Chondrocyte (in vitro differentiated cells): ENCODE measurements around the gene GNG7. TPM values are rescaled to one million over a fixed set of nuclear protein-coding genes. Genes with fewer than 3 reads are reported as not detected.
"Not testable (repeated sequence)": the region's sequence is repeated elsewhere in the genome, so short reads cannot be mapped to it uniquely, and the experiment has no call there.

Experiments used
- DNase-seq: peaks from one replicate; pipeline ENCODE4 v3.0.0; 2021; ENCODE audit warnings: mixed read lengths, low spot score
- H3K27ac Mint-ChIP-seq: one replicate; pipeline ENCODE4 v1.8.0; 2021; ENCODE audit warnings: mild to moderate bottlenecking, moderate library complexity, mixed read lengths; ENCODE audit not compliant: unreplicated experiment
- H3K27me3 Mint-ChIP-seq: 2 replicates; pipeline ENCODE4 v1.8.0; 2021; ENCODE audit warnings: low read depth, mixed read lengths
- H3K36me3 Mint-ChIP-seq: 2 replicates; pipeline ENCODE4 v1.8.0; 2021; ENCODE audit warnings: low read depth, mixed read lengths
- H3K4me1 Mint-ChIP-seq: 2 replicates; pipeline ENCODE4 v1.8.0; 2021; ENCODE audit warnings: low read depth, mild to moderate bottlenecking, mixed read lengths
- H3K4me3 Mint-ChIP-seq: one replicate; pipeline ENCODE4 v1.8.0; 2021; ENCODE audit warnings: mild to moderate bottlenecking, moderate library complexity, mixed read lengths; ENCODE audit not compliant: unreplicated experiment
- H3K9me3 Mint-ChIP-seq: 2 replicates; pipeline ENCODE4 v1.8.0; 2021; ENCODE audit warnings: low read depth, mixed read lengths
- total RNA-seq: library from RNA; stranded (reverse); gene quantifications from 3 replicates; pipeline ENCODE4 v1.2.1, GENCODE V29; 2021
- TF ChIP-seq, protein P1 (sequence below): fragments of 200-600 bp; sonication (generic); IDR thresholded peaks from 2 replicates; pipeline ENCODE4 v1.5.0; 2021; ENCODE audit warnings: antibody characterized with exemption, mild to moderate bottlenecking, moderate library complexity

GNG7 gene
- total RNA-seq, 1 donor from 2014 or later, result 1.9 TPM

DNA sequence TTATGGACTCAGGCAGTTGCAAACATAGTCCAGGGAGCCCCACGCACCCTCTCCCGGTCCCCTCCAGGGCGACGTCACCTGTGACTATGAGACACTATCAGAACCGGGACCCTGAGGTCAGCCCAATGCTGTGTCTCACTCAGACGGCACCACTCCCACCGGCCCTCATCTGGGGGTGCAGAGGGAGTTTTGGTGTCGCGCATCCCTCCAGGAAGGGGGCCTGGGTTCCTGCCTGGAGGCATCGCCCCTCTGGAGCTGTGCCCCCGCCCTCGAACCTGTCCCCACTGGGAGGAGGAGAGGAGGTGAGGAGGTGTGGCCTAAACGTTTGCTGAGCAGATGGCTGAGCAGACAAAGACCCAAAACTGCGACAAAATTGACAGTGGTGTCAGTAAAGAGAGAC is 175.3 kb downstream of the GNG7 start:
- no peak overlapping the region for H3K4me3 Mint-ChIP-seq
- H3K27ac Mint-ChIP-seq, result no peak overlapping the region
- no peaks in the 10 kb centered on the region for H3K36me3 Mint-ChIP-seq
- TF ChIP-seq, protein P1, sequence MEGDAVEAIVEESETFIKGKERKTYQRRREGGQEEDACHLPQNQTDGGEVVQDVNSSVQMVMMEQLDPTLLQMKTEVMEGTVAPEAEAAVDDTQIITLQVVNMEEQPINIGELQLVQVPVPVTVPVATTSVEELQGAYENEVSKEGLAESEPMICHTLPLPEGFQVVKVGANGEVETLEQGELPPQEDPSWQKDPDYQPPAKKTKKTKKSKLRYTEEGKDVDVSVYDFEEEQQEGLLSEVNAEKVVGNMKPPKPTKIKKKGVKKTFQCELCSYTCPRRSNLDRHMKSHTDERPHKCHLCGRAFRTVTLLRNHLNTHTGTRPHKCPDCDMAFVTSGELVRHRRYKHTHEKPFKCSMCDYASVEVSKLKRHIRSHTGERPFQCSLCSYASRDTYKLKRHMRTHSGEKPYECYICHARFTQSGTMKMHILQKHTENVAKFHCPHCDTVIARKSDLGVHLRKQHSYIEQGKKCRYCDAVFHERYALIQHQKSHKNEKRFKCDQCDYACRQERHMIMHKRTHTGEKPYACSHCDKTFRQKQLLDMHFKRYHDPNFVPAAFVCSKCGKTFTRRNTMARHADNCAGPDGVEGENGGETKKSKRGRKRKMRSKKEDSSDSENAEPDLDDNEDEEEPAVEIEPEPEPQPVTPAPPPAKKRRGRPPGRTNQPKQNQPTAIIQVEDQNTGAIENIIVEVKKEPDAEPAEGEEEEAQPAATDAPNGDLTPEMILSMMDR, result no peak
- H3K4me1 Mint-ChIP-seq, result peaks cover 52% of the 10 kb centered on the region
- DNase-seq, result no peak
- H3K9me3 Mint-ChIP-seq, result peaks cover 2% of the 10 kb centered on the region
- H3K27me3 Mint-ChIP-seq, result no peaks in the 10 kb centered on the region

DNA sequence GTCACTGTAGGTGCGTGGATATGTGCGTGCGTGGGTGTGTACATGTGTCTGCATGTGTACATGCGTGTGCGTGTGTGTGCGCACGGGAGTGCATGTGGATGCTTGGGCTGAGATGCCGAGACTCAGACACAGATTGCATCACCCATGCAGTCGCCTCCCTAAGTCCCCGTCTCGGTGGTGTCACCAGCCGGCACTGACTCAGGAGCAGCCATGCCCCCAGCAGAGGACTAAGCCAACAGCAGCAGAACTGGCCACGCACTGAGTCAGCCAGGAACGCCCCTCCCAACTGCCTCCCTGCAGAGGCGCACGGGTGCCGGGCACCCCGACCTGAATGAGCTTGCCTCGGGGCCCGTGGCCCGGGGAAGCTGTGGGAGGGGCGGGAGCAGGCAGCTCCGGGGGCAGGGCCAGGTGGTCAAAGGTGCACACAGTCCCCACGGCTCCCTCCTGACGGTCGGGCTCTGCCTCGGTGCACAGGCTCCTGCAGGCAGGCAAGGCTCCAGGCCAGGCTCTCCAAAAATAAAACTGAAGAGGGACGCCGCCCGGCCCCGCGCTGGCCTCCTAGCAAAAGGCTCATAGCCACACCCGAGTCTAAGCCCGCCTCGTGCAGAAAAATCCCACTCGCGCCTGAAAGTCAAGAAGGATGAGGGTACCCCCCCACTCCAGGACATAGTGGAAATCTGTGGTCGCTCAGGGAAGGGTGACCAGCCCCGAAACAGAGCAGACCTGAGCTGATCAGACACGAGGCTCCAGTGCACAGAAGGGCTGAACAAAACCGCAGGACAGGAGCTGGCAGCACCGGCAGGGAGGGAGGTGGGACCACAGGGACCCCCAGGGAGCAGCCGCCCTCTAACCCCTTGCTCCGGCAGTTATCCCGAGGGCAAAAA is 177.4 kb downstream of the GNG7 start:
- TF ChIP-seq, protein P1, result no peak
- no peaks in the 10 kb centered on the region for H3K36me3 Mint-ChIP-seq
- H3K4me1 Mint-ChIP-seq, result peaks cover 56% of the 10 kb centered on the region
- peak overlapping the region; percentile 59 for H3K4me3 Mint-ChIP-seq
- H3K9me3 Mint-ChIP-seq, result no peaks in the 10 kb centered on the region
- no peaks in the 10 kb centered on the region for H3K27me3 Mint-ChIP-seq
- peak overlapping the region; percentile 99 for H3K27ac Mint-ChIP-seq
- no peak for DNase-seq

DNA sequence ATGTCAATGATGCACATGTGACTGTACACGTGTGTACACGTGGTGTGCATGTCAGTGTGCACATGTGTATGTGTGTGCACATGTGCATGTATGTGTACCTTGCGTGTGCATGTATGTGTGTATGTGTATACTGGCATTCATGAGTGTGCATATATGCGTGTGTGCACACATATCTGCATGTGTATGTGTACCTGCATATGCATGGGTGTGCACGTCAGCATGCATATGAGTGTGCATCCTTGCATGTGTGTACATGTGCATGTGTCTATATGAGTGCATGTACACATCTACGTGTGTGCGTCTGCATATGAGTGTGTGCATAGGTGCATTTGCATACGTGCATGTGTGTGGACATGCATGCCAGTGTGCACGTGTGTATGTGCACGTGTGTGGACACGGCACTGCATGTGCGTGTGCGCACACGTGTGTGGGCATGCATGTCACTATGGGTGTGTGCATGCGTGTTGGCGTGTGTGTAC is 178.1 kb downstream of the GNG7 start:
- DNase-seq, result no peak
- Mint-ChIP-seq H3K36me3 (no peaks in the 10 kb centered on the region), H3K4me1 (peaks cover 50% of the 10 kb centered on the region), H3K4me3 (peak overlapping the region; percentile 59), H3K9me3 (no peaks in the 10 kb centered on the region), H3K27me3 (no peaks in the 10 kb centered on the region), H3K27ac (peak overlapping the region; percentile 99)
- TF ChIP-seq, protein P1, result no peak

DNA sequence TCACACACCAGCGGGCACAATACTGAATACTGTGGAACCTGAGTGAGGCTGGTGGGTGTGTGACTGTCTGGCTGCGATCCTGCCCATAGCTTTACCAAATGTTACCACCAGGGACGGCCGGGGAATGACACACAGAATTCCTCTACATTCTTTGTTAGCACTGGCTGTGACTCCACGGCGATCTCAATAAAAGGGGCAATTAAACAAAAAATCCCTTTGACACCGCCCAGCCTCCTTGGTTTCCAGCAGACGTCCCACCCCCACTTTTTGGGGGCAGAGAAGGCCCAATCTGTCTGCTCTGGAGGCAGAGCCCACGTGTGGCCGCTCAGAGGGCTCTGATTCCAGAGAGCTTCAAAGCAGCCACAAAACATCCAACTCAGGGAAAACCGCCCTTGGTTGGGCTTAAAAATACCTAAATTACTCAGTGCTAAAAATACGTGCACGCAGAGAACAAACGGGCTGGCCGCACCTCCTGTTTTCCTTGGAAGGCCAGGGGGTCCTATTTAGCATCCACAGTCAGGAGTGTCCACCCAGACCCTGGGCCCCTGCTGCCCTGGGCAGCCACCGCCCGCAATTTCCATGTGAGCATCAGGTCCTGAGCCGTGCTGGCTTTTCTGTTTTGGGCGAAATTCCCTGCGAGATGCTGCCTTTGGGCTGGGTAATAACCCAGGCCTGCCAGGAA is 178.7 kb downstream of the GNG7 start:
- Mint-ChIP-seq H3K9me3 (no peaks in the 10 kb centered on the region), H3K36me3 (no peaks in the 10 kb centered on the region), H3K27ac (peak overlapping the region; percentile 99), H3K4me3 (peak overlapping the region; percentile 49), H3K27me3 (no peaks in the 10 kb centered on the region), H3K4me1 (peaks cover 50% of the 10 kb centered on the region)
- no peak for DNase-seq
- TF ChIP-seq, protein P1, result peak; percentile 77

DNA sequence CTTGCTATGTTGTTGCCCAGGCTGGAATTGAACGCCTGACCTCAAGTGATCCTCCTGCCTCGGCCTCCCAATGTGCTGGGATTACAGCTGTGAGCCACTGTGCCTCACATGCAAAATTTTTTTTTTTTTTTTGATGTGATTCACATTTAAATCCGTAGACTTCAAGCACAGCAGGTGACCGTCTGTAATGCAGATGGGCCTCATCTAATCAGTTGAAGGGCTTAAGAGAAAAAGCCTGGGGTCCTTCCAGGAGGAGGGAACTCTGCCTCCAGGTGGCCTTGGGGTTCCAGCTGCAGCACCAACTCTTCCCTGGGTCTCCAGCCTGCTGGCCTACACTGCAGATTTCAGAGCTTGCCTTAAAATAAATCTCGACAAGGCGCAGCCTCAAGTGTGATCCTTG is 183.0 kb downstream of the GNG7 start:
- TF ChIP-seq, protein P1, result no peak
- H3K4me1 Mint-ChIP-seq, result peaks cover 42% of the 10 kb centered on the region
- no peaks in the 10 kb centered on the region for H3K36me3 Mint-ChIP-seq
- DNase-seq, result no peak
- peak overlapping the region; percentile 8 for H3K27ac Mint-ChIP-seq
- no peak overlapping the region for H3K4me3 Mint-ChIP-seq
- H3K27me3 Mint-ChIP-seq, result no peaks in the 10 kb centered on the region
- H3K9me3 Mint-ChIP-seq, result no peaks in the 10 kb centered on the region

DNA sequence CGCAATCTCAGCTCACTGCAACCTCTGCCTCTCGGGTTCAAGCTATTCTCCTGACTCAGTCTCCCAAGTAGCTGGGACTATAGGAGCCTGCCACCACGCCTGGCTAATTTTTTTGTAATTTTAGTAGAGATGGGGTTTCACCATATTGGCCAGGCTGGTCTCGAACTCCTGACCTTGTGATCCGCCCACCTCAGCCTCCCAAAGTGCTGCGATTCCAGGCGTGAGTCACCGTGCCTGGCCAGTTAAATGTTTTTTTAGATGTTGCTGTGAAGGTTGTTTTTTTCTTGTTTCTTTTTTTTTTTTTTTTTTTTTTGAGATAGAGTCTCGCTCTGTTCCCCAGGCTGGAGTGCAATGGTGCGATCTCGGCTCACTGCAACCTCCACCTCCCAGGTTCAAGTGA is 183.6 kb downstream of the GNG7 start:
- not testable (repeated sequence) for H3K36me3 Mint-ChIP-seq, H3K4me3 Mint-ChIP-seq, DNase-seq, H3K27ac Mint-ChIP-seq, H3K9me3 Mint-ChIP-seq, H3K27me3 Mint-ChIP-seq
- peaks cover 36% of the 10 kb centered on the region for H3K4me1 Mint-ChIP-seq
